KOPT-K1 (cell line): ENCODE results near the gene YJU2.

Source experiments
- H3K27ac ChIP-seq: fragments of 200-600 bp; sonication (generic); 2 replicates; pipeline ENCODE4 v1.5.1; 2016; ENCODE audit warnings: antibody characterized with exemption, mild to moderate bottlenecking, low read depth, low read length; ENCODE audit not compliant: poor library complexity, severe bottlenecking
- H3K36me3 ChIP-seq: fragments of 200-600 bp; sonication (generic); 2 replicates; pipeline ENCODE4 v1.5.1; 2017; ENCODE audit warnings: antibody characterized with exemption, mild to moderate bottlenecking, low read length, moderate library complexity; ENCODE audit not compliant: insufficient read depth
- H3K9me3 ChIP-seq: fragments of 200-600 bp; sonication (generic); 2 replicates; pipeline ENCODE4 v1.5.1; 2017; ENCODE audit warnings: antibody characterized with exemption, low read length, mild to moderate bottlenecking; ENCODE audit not compliant: insufficient read depth, poor library complexity, severe bottlenecking

YJU2 gene

GRCh38 chr19:4316956-4317355 is 70.1 kb downstream of the YJU2 start:
- no peaks in the 10 kb centered on the region for H3K9me3 ChIP-seq
- H3K27ac ChIP-seq, result no peak overlapping the region
- H3K36me3 ChIP-seq, result no peaks in the 10 kb centered on the region

GRCh38 chr19:4318460-4318859 is 71.6 kb downstream of the YJU2 start:
- H3K36me3 ChIP-seq, result no peaks in the 10 kb centered on the region

More at GRCh38 chr19:4318460-4318859, 71.6 kb downstream of the YJU2 start:
- no peaks in the 10 kb centered on the region for H3K9me3 ChIP-seq
- H3K27ac ChIP-seq, result no peak overlapping the region
